Suprapubic skin (tissue), 3 donors: ENCODE measurements around the gene SLC9A9.

ENCODE experiments used
- CTCF ChIP-seq, 2 donors: fragments of 200-600 bp in 1 of 2; fragments of 450-650 bp in 1 of 2; sonication (generic) in 1 of 2; IDR thresholded peaks; one replicate each; pipeline ENCODE4 v1.5.1; 2016 to 2019; ENCODE audit warnings: antibody characterized with exemption in 2 of 2, mild to moderate bottlenecking in 1 of 2, moderate library complexity in 1 of 2
- POLR2AphosphoS5 ChIP-seq, 3 donors: sonication (generic); formaldehyde crosslinking; IDR thresholded peaks; one replicate each; pipeline ENCODE4 v1.6.1; 2017; ENCODE audit warnings: antibody characterized with exemption in 3 of 3

- TF ChIP-seq POLR2AphosphoS5 (IDR thresholded peaks at IDR 0.05) (no peak), CTCF (IDR thresholded peaks at IDR 0.05) (no peak)
These were observed 175.7 kb downstream of the SLC9A9 start for GRCh38 chr3:143672396-143673165.
